ENCODE data around the gene IFT25. TPM values are rescaled to one million over a fixed set of nuclear protein-coding genes. Genes with fewer than 3 reads are reported as not detected.

IFT25 gene
- polyA plus RNA-seq, 3 donors = 42.1 to 58.2 (median 53.9) TPM

- no peak for DNase-seq
Measured at GRCh38 chr1:53938136-53938830, 7.2 kb downstream of the IFT25 start.

- DNase-seq = no peak
Measured at GRCh38 chr1:53936430-53936829, 9.1 kb downstream of the IFT25 start.

GRCh38 chr1:53934170-53934765 lies 11.2 kb downstream of the IFT25 start:
- DNase-seq = no peak

- DNase-seq = no peak
Measured at GRCh38 chr1:53931523-53931922, 14.0 kb downstream of the IFT25 start.

GRCh38 chr1:53930932-53931331 lies 14.6 kb downstream of the IFT25 start:
- DNase-seq = no peak

- DNase-seq = peak; percentile 54
Measured at GRCh38 chr1:53929246-53929960, 16.1 kb downstream of the IFT25 start.

GRCh38 chr1:53927376-53927881 lies 18.1 kb downstream of the IFT25 start:
- no peak for DNase-seq

- DNase-seq = no peak
Measured at GRCh38 chr1:53919675-53920066, 25.8 kb downstream of the IFT25 start.

GRCh38 chr1:53918343-53918742 lies 27.2 kb downstream of the IFT25 start:
- no peak for DNase-seq

- no peak for DNase-seq
Measured at GRCh38 chr1:53913352-53914033, 32.0 kb downstream of the IFT25 start.

GRCh38 chr1:53911442-53911841 lies 34.1 kb downstream of the IFT25 start:
- no peak for DNase-seq

- DNase-seq = no peak
Measured at GRCh38 chr1:53909946-53910345, 35.6 kb downstream of the IFT25 start.

- DNase-seq = no peak
Measured at GRCh38 chr1:53906121-53906520, 39.4 kb downstream of the IFT25 start.

- DNase-seq = no peak
Measured at GRCh38 chr1:53905509-53905908, 40.0 kb downstream of the IFT25 start.

- no peak for DNase-seq
Measured at GRCh38 chr1:53902235-53903138, 43.0 kb downstream of the IFT25 start.

GRCh38 chr1:53899708-53900107 lies 45.8 kb downstream of the IFT25 start:
- no peak for DNase-seq

GRCh38 chr1:53899206-53899628 lies 46.3 kb downstream of the IFT25 start:
- peak; percentile 78 for DNase-seq

GRCh38 chr1:53896635-53897229 lies 48.8 kb downstream of the IFT25 start:
- DNase-seq = no peak

- no peak for DNase-seq
Measured at GRCh38 chr1:53895421-53895820, 50.1 kb downstream of the IFT25 start.

GRCh38 chr1:53894644-53895043 lies 50.9 kb downstream of the IFT25 start:
- no peak for DNase-seq
